Omental fat pad (tissue), 4 donors: ENCODE results near the gene TTLL10. TPM values are rescaled to one million over a fixed set of nuclear protein-coding genes. Genes with fewer than 3 reads are reported as not detected.

Experiments
- ATAC-seq: fragments of 150-250 bp; one replicate; pipeline ENCODE4 v1.9.1; 2016; ENCODE audit warnings: mild to moderate bottlenecking, moderate library complexity; ENCODE audit not compliant: low FRiP score
- DNase-seq: peaks from one replicate; pipeline ENCODE4 v3.0.0-alpha.2; 2019; ENCODE audit warnings: low spot score
- CTCF ChIP-seq, 3 donors: fragments of 450-650 bp; IDR thresholded peaks; one replicate each; pipeline ENCODE4 v1.5.1; 2016 to 2017; ENCODE audit warnings: antibody characterized with exemption in 3 of 3, mild to moderate bottlenecking in 3 of 3, moderate library complexity in 2 of 3
- total RNA-seq, 4 donors: library from RNA; depleted of rRNA; stranded (reverse); fragments of >200 nt; gene quantifications; one replicate each; pipeline ENCODE4 v1.1.0, GENCODE V29; 2016

TTLL10 gene
- total RNA-seq, 4 donors from 2014 or later, result 0.48 to 1.0 (median 0.95) TPM; not detected in 1

GRCh38 chr1:1196431-1197187, 22.9 kb downstream of the TTLL10 start:
- ATAC-seq, result no peak

GRCh38 chr1:1197188-1197500, 23.5 kb downstream of the TTLL10 start:
- ATAC-seq (no peak), DNase-seq (no peak)
- TF ChIP-seq CTCF (IDR thresholded peaks at IDR 0.05), result no peak

More at GRCh38 chr1:1196431-1197187, 22.9 kb downstream of the TTLL10 start:
- DNase-seq, result no peak
- TF ChIP-seq CTCF (IDR thresholded peaks at IDR 0.05), result no peak

GRCh38 chr1:1197551-1198422, 24.1 kb downstream of the TTLL10 start:
- DNase-seq (no peak), ATAC-seq (no peak)
- no peak for TF ChIP-seq CTCF (IDR thresholded peaks at IDR 0.05)

- DNase-seq (no peak), ATAC-seq (no peak)
- TF ChIP-seq CTCF (IDR thresholded peaks at IDR 0.05), result no peak
Measured at GRCh38 chr1:1198423-1199140, 24.9 kb downstream of the TTLL10 start.

- ATAC-seq (no peak), DNase-seq (no peak)
- TF ChIP-seq CTCF (IDR thresholded peaks at IDR 0.05), result no peak
Measured at GRCh38 chr1:1199141-1199960, 25.7 kb downstream of the TTLL10 start.
